ENCODE data around the gene TNNC1.

TNNC1 gene

DNA sequence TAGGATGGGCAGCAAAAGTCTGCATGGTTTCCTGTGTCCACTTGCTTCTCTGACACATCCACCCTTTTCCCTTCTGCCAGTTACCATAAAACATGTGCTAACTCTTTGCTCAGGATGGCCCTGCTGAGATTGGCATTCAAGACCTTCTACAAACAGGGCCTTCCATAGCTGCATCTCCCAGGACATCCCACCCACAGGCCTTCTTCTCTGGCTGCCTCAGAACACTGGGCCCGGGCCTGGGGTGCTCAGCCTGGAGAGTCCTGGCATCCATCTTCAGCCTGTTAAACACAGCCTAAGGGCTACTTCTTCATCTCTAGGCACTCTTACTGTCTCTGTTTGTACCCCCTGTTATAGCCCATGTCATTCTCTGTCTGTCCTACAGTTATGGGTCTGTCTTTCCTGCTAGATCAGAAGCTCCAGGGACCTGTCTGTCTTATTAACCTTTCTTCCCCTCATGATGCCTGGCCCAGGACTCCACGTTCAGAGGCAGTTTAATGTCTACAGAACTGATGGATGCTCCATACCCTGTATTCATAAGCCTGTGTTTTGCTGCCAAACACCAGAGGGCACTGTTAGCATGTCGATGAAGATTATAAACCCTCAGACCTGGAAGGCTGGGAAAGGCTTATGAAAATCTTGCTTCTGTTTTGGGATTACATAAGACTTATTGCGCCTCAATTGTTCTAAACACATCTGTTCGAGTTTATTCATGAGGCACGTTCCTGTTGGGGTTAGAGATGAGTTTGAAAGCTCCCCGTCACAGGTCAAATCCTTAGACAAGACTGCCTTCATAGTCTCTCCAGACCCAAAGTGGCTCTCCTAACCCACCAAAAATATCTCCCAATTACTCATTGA, 25.5 kb downstream of the TNNC1 start:
- DNase-seq, result peak; percentile 73

DNA sequence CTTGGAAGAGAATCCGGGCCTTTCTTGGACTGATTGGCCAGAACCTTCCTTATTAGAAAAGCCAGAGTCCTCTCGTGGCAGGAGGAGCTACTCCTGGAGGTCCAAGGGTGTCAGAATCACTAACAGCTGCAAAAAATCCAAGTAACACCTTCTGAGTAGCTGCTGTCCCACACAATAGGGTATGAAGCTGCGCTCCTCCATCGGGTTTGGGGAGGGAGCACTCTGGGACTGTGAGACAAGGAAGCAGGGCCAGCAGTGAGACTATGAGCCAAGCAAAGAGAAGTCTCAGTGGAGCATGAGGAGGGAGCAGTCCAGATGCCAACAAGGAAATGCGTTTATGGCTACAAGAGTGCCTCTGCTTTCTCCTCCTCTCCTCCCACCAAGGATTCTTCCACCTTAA, 30.7 kb downstream of the TNNC1 start:
- no peak for DNase-seq

DNA sequence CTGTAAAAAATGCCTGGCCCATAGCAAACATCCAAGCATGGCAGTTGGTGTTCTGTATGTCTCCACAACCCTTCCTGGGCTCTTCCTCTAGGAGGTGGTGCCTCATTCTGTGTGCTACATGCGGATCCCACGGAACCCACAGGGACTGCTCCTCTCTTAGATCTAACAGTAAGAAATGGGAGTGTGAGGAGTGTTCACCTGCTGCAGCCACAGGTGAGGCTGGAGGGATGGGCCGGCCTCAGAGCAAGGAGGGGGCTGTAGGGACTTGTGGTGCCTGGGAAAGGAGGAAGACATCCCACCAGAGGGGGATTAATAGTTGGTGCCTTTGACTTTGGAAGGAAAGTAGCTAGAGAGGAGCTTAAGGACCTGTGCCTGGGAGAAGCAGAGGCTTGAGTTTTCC, 31.2 kb downstream of the TNNC1 start:
- DNase-seq, result no peak

DNA sequence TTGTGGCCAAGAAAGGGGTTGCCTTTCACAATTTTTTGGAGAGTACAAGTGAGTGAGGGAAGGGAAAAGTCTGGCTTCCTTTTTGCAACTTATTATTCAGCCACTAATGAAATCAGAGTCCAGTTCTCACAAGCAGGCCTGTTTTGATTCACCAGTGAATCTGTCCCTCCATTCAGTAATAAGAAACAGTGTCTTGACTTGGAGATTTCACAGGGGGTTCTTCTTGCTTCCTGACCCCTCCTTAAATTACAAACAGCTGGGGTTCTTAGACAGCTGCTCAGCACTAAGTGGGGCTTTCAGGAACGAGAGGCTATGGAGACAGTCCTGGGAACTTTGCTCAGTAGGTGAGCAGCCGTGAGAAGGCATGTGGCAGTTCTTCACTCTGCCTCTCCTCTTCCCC, 33.5 kb downstream of the TNNC1 start:
- no peak for DNase-seq

DNA sequence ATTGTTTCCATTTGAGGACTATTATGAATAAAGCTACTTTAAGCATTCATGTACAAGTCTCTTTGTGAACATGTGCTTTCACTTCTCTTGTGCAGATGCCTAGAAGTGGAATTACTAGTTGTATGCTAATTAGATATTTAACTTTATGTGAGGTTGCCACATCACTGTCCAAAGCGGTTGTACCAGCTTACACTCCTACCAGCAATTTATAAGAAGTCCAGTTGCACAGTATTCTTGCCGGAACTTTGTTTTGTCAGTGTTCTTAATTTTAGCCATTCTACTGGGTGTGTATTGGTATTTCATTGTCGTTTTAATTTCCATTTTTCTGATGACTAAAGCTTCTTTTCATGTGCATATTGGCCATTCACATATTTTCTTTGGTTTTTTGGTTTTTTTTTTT, 38.0 kb downstream of the TNNC1 start:
- DNase-seq, result no peak

DNA sequence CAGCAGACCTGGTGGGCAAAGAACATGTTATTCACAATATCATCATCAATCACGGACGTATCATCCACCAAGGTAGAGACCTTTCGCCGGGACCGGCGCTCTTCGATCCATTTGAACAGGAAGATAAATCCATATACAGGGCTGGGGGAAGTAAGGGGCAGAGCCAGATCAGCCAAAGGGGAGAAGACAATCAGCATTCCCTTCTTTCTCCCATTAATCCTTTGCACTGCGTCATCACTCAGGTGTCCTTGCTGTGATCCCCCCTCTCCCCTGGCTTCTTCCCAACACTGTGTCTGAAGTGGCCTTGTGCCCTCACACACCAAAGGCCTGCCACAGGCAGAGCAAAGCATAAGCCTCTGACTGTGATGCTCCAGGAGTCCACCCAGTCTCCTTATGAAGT, 45.4 kb downstream of the TNNC1 start:
- no peak for DNase-seq

DNA sequence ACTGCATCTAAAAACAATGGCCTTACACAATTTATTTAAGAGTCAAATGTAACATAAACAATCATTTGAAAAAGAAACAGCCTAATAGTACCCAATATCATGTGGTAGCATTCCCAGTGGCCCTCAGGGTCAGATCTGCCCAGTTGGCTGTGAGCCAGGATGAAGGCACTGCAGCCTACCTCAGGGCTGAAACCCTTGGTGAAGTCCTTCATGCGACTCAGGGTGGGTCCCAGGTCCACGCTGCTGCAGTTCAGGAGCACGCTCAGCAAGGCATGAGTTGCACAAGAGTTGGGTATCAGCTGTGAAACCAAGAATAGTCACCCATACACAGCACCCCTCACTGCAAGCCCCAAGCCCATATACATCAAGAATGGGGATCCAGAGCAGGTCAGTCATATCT, 46.1 kb downstream of the TNNC1 start:
- DNase-seq, result no peak

DNA sequence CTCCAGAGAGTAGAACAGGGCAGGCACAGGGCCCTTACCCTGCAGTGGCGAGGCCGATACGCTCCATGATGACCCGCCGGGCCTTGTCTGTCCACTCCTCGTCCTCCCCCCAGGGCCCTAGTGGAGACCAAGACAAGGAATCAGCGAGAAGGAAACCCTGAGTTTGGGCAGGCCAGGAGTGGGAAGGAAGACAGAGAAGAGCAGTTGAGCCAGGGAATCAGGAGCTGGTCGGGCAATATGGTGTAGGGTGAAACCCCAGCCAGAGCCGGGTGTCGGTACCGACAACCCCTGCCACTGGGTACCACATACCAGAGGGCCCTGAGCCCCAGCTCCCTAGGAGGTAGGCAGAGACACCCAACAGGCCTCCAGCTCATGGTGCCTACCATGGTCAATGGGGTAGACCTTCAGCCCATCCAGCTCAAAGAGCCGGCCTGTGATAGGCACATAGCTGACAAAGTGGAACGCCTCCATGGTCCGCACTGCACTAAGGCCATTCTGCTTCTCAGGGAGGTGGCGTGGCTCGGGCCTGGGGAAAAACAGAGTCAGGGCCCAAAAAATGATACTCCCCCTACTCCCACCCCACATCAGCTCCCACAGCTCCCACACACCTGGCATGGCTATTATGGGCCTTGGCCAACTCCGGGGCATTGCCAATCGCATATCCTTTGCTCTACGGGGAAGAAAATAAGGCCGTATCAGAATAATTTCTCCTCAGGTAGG, 46.9 kb downstream of the TNNC1 start:
- no peak for DNase-seq

DNA sequence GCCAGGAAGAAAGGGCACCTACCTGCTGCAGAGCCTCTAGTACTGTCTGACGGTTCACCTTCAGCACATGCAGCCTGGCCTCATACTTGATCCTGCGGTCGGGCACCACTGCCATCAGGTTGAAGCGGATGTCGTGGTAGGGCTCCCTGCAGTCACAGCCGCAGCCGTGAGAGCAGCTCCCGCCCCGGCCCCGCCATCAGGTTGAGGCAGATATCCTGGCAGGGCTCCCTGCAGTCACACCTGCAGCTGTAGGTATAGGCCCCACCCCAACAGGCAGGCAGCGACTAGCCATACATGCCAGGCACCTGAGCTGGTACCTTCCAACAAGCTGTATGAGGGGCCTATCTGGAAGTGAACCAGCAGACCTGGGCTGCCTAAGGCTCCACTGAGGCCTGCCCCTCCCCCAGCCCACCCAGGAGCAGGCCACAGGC, 47.6 kb downstream of the TNNC1 start:
- DNase-seq, result no peak

DNA sequence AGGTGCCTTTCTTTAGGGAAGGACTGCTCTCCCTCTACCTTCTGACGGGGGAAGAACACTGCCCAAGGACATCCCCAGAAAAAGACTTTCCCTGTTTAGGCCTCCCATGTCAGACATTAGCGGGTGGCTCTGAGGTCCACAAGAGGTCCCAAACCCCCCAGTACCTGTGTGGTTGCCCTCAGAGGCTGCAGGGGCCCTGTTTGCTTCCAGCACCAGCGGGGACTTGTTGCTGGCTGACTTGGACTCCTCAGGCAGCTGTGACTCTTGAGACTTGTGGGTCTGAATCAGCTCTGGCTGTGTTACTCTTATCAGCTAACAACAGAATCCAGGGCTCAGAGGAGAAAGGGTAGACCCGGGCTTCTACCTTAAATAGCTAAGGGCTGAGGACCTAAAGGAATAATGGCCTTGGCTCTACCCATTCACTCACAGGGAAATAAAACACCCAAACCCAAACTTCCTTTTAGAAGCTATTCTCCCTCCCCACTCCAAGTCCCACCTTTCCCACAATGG, 48.2 kb downstream of the TNNC1 start:
- DNase-seq, result no peak

DNA sequence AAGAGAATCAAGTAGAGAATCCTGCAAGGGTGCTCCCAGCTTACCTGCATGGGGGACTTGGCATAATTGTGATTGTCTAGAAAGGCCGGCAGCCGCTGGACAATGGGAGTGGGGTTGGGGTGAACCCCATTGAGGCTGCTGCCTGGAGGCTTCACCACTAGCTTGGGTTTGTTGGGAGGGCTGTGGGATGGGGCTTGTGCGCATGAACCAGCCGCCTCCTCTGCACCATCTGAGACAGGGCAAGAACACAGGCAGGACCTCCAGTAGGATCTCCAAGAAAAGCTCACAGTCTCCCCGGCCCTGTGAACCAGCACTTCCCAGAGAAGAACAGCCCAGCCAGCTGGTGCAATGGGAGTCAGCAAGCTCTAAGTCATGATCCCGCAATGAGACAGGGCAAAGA, 48.8 kb downstream of the TNNC1 start:
- no peak for DNase-seq

DNA sequence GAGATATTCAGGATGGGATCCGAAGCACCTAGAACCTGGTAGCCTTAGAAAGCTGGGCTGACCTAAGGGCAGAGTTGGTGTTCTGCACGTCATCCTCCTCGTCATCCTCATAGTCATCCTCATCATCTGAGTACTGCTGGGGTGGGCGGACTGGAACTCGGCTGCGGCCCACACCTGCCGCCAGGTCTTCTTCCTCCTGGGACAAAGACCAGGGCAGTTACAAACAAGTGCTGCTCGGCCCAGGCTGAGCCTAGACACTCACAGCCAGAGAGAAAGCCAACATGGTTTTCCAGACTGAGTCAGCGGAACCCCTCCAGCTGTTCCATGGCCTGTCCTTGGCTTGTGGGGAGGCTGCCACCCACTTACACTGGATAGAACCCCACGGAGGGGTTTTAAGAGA, 49.5 kb downstream of the TNNC1 start:
- no peak for DNase-seq

DNA sequence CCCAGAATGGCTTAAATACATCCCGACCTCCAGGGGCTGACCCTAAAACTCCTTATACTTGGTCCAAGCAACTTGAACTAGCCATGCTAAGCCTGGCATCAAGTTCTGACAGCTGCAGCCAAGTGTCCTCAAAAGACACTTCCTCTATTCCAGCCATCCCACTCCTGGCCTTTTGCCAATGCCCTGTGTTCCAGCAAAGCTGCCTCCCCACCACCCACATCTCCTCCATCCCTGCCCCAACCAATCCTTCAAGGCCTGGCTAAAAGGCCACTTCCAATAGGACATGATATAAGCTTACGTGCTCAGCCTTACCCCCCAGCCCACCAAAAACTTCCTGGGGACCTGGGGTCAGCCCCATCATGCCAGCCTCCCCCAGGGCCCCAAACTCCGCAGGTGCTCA, 49.9 kb downstream of the TNNC1 start:
- no peak for DNase-seq

DNA sequence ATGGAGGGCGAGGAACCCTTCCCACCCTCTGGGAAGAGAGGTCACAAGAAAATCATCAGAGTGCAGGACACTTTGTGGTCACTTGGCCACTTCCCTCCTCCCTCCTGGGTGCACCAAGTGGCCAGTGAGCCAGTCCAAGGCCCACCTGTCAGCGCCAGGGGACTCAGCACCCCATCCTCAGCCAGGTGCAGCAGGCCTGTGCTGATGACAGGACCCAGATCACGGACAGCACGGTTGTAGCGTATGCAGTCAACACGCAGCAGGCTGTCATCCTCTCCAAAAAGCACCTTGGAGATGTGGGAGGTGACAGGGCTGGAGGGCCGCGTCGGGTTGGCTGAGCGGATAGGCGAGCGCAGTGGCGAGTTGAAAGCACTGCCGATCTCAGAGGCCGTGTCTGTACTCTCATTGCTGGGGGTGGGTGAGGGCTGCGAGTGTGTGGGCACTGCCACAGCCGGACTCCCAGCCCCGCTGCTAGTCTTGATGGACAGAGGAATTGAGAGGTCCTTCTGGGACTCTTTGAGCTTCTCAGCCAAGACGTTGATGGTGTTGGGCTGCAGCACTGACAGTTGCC, 50.5 kb downstream of the TNNC1 start:
- DNase-seq, result no peak

DNA sequence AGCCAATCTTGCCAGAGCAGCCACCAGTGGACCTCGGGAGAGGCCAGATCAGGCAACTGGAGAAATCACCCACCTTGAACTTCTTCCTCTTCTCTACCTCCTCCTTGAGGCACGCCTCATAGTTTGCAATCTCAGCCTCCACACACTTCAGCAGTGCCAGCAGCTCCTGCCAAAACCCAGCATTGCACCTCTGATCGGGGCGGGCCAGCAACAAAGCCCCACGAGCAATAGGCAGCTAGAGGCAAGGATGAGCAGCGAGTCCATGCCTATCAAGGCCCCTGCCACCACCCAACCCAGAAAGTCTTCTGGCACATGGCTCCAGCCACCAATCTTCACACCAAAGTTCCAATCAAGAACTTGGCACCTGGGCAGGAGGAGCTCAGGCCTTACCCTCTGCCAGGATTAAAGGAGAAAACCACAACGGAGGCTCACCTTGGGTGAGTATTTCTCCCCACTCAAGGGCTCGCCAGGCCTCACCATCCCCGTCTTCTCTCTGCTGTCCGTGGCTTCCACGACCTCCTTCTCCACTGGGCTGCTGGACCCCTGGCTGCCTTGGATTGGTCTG, 51.1 kb downstream of the TNNC1 start:
- no peak for DNase-seq

DNA sequence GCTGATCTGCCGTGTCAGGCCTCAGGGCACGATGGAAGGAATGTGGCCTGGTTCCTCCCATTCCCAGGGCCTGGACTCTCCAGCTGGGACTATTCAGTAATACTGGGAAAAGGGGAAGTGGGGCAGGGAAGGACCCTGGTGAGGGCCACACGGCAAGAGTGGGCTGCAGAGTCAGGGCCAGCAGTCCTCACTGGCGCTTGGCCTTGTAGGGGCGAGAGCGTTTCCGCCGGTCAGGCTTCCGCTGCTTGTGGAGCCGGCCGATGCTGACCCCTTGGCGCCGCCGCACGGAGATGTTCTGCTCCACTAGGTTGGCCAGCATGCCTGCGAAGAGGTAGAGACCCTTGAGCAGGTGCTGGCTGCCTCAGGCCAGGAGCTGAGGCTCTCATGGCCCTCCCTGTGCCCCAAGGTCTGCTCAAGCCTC, 51.7 kb downstream of the TNNC1 start:
- no peak for DNase-seq

DNA sequence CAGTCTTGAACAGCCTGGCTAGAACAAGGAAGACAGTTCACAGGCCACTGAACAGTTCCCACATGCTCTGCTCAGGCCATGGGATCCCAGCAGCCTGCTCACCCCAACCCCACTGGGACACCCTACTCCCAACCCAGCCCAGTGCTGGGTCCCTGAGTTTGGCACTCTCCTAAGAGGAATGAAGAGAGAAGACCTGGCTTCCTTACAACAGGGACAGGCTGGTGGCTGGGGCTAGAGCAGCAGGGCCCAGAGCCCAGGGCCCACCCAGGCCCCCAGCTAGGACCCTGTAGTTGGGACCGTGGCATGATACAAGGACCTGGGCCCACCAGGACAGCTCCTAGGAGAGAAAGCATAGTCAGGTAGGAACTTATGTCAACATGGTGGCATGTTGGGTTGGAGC, 52.3 kb downstream of the TNNC1 start:
- no peak for DNase-seq
